B cell (primary cell): ENCODE measurements around the gene MTPN. TPM values are rescaled to one million over a fixed set of nuclear protein-coding genes. Genes with fewer than 3 reads are reported as not detected.
A peak's percentile ranks its signal among the peaks of the same experiment; 100 is the strongest.

Experiments used
- ATAC-seq: fragments of 200-7000 bp; cut with Tn5 transposase; one replicate; pipeline ENCODE4 v1.10.0; 2021; ENCODE audit warnings: low read depth, mild to moderate bottlenecking, moderate number of reproducible peaks, moderate library complexity
- CTCF ChIA-PET: fragments of 350-600 bp; sonication (Branson Sonifier 250); formaldehyde crosslinking; loops from one replicate; lab custom pipeline; 2021; ENCODE audit warnings: antibody characterized with exemption, inconsistent platforms; lab: Charles Lee
- POLR2A ChIA-PET: fragments of 350-600 bp; sonication (Branson Sonifier 250); formaldehyde crosslinking; loops from one replicate; lab custom pipeline; 2021; ENCODE audit warnings: antibody characterized with exemption; lab: Charles Lee
- DNase-seq: peaks from one replicate; pipeline ENCODE4 v3.0.0; 2013
- H2AFZ ChIP-seq: 2 replicates; pipeline ENCODE4 v1.6.1; 2012; ENCODE audit warnings: mild to moderate bottlenecking, low read depth, low read length; ENCODE audit not compliant: insufficient read depth, poor library complexity, severe bottlenecking
- H3K27ac ChIP-seq, 2 donors: 1 replicate in 1 of 2; 2 replicates in 1 of 2; pipeline ENCODE4 v1.5.1; 2012 to 2013; ENCODE audit warnings: low read length in 2 of 2, mild to moderate bottlenecking in 2 of 2, moderate library complexity in 1 of 2
- H3K27me3 ChIP-seq, 4 experiments: fragments of 200-600 bp in 1 of 4; sonication (generic) in 1 of 4; replicated peaks in 1 of 4; 1 replicate in 2 of 4; 2 replicates in 2 of 4; pipeline versions ENCODE4 v1.6.1 to v1.7.0; 2013 to 2016; ENCODE audit warnings: low read length in 3 of 4, mild to moderate bottlenecking in 2 of 4, mixed read lengths in 1 of 4, moderate library complexity in 1 of 4; ENCODE audit not compliant: insufficient read depth in 4 of 4, control insufficient read depth in 3 of 4; ENCODE audit errors: control extremely low read depth in 1 of 4
- H3K36me3 ChIP-seq, 2 experiments: replicated peaks in 1 of 2; 1 replicate in 1 of 2; 2 replicates in 1 of 2; pipeline versions ENCODE4 v1.6.1 to v1.7.1; 2013; ENCODE audit warnings: low read length in 1 of 2; ENCODE audit not compliant: insufficient read depth in 2 of 2, control insufficient read depth in 1 of 2; ENCODE audit errors: control extremely low read depth in 1 of 2, extremely low read depth in 1 of 2
- H3K4me1 ChIP-seq, 2 donors: fragments of 200-600 bp in 1 of 2; sonication (generic) in 1 of 2; 1 replicate in 1 of 2; 2 replicates in 1 of 2; pipeline versions ENCODE4 v1.5.1 to v1.6.1; 2013 to 2017; ENCODE audit warnings: low read length in 2 of 2; ENCODE audit not compliant: control insufficient read depth in 2 of 2, insufficient read depth in 2 of 2
- H3K4me2 ChIP-seq: replicated peaks from 2 replicates; pipeline ENCODE3; 2012; ENCODE audit warnings: mild to moderate bottlenecking, low read depth, low read length; ENCODE audit not compliant: poor library complexity, severe bottlenecking
- H3K4me3 ChIP-seq, 5 experiments: fragments of 200-600 bp in 1 of 5; sonication (generic) in 1 of 5; 1 replicate in 3 of 5; 2 replicates in 2 of 5; pipeline versions ENCODE4 v1.5.1 to v1.7.0; 2011 to 2016; ENCODE audit warnings: low read length in 4 of 5, mild to moderate bottlenecking in 4 of 5, low read depth in 2 of 5, control low read depth in 1 of 5, moderate library complexity in 1 of 5; ENCODE audit not compliant: insufficient read depth in 1 of 5; ENCODE audit errors: control extremely low read depth in 1 of 5, extremely low read depth in 1 of 5
- H3K79me2 ChIP-seq: fragments of 200-600 bp; sonication (generic); one replicate; pipeline ENCODE4 v1.6.0; 2016; ENCODE audit warnings: low read length; ENCODE audit not compliant: control insufficient read depth, insufficient read depth
- H3K9ac ChIP-seq: fragments of 200-600 bp; sonication (generic); 2 replicates; pipeline ENCODE4 v1.6.1; 2017; ENCODE audit warnings: mild to moderate bottlenecking, low read length, moderate library complexity
- H3K9me3 ChIP-seq, 3 donors: one replicate each; pipeline versions ENCODE4 v1.6.1 to v1.7.1; 2013; ENCODE audit warnings: low read length in 2 of 3; ENCODE audit not compliant: control insufficient read depth in 2 of 3, insufficient read depth in 1 of 3; ENCODE audit errors: control extremely low read depth in 1 of 3
- H4K20me1 ChIP-seq: 2 replicates; pipeline ENCODE4 v1.6.0; 2012; ENCODE audit warnings: mild to moderate bottlenecking, low read length; ENCODE audit not compliant: insufficient read depth, control insufficient read depth, poor library complexity, severe bottlenecking
- H3K27ac Mint-ChIP-seq: one replicate; pipeline ENCODE4 v1.8.0; 2021; ENCODE audit warnings: mixed read lengths
- H3K27me3 Mint-ChIP-seq: one replicate; pipeline ENCODE4 v1.8.0; 2021; ENCODE audit warnings: mixed read lengths
- H3K4me1 Mint-ChIP-seq: one replicate; pipeline ENCODE4 v1.8.0; 2021; ENCODE audit warnings: mixed read lengths
- H3K4me3 Mint-ChIP-seq: one replicate; pipeline ENCODE4 v1.8.0; 2021; ENCODE audit warnings: mixed read lengths
- H3K9me3 Mint-ChIP-seq: one replicate; pipeline ENCODE4 v1.8.0; 2022; ENCODE audit warnings: mixed read lengths; ENCODE audit not compliant: insufficient read depth
- EZH2 ChIP-seq: IDR thresholded peaks from 2 replicates; pipeline ENCODE4 v1.6.1; 2012; ENCODE audit warnings: borderline replicate concordance, low read depth, mild to moderate bottlenecking, moderate library complexity, low read length; ENCODE audit not compliant: insufficient read depth, poor library complexity, severe bottlenecking
- WGBS: methylation state at CpG from one replicate; pipeline ENCODE4 v1.1.5; 2013; ENCODE audit warnings: missing lambda C conversion rate; ENCODE audit not compliant: insufficient coverage; 5-methylcytosine and 5-hydroxymethylcytosine counted together
- intact Hi-C: fragments of 100-400 bp; cut with micrococcal nuclease; formaldehyde crosslinking; loops from one replicate; pipeline ENCODE4 v1.10.0; 2022
- polyA plus RNA-seq: library from polyadenylated mRNA; depleted of rRNA; stranded (reverse); fragments of >200 nt; gene quantifications from 2 replicates; pipeline ENCODE4 v1.2.3, GENCODE V29; 2012
- total RNA-seq, 2 donors: library from RNA; stranded (reverse); fragments of 120-200 nt in 1 of 2; gene quantifications; 1 replicate in 1 of 2; 2 replicates in 1 of 2; pipeline versions ENCODE4 v1.2.3 to v1.2.4, GENCODE V29; 2013 to 2022
- TF ChIP-seq, protein P1 (sequence below): fragments of 200-600 bp; IDR thresholded peaks from one replicate; pipeline ENCODE4 v1.8.0; 2022; ENCODE audit warnings: antibody characterized with exemption, mild to moderate bottlenecking

The MTPN gene
- total and polyA plus RNA-seq, 2 donors (not counting 1 experiment from before 2014, with no cell fraction given): 60.5 to 115 TPM

DNA sequence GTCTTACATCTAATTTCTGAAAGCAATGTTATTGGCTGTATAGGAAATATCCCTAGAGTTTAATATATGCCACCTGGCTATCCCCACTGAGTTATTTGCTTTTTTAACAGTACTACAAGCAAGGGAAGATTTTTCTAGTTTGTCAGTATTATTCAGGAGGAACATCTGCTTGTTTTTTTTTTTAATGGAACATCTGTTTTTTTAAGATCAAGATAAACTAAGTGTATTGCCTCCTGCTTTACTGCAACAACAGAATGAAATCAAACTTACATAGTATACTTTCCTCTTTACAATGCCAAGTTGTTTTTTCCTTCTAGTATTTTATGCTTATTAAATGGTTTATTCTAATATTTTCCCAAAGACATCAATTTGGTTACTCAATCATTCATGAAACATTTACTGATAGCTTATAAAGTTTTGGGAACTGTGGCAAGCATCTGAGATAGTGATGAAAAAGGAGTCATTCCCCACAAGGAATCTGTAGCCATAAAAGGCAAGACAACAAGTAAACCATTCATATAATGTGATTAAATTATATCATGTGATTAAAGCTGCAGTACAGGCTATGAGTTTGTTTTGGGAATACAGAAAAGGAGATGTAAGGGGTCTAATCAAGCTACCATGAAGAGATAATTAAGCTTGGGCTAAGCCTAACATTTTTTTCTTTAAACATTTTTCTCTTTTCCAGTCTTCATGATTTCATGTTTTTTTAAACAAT, 17.4 kb downstream of the MTPN start:
- H4K20me1 ChIP-seq: peaks cover 93% of the 10 kb centered on the region

DNA sequence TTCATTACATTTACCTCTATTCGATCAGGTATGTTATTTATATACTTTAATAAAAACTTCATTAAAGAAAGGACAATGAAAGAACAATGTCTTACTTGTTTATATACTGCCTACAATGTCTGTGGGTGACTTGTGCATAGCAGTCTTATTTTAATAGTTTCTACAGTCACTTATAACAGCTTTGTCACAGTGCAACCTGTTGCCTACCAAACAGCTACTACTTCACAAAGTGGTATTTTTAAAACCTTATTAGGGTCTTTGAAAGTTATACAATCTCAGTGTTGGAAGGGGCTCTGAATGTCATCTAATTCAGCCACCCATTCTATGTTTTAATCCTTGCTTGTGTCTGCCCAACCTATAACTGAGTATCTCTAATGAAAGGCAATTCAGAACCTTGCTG, 19.0 kb downstream of the MTPN start:
- no peak overlapping the region for H3K4me3 Mint-ChIP-seq
- peaks cover 80% of the 10 kb centered on the region for H3K4me1 Mint-ChIP-seq
- CTCF ChIA-PET: no interaction called here

More for the DNA sequence above, 17.4 kb downstream of the MTPN start:
- H3K27ac ChIP-seq: peak overlapping the region in 1 of 2 donors; percentile 24
- peaks cover 48 to 83% of the 10 kb centered on the region in 2 donors for H3K4me1 ChIP-seq
- POLR2A ChIA-PET: no interaction called here
- DNase-seq (no peak), ATAC-seq (no peak)
- peak overlapping the region; percentile 30 for H3K4me2 ChIP-seq
- no peak overlapping the region for H3K9ac ChIP-seq
- intact Hi-C loops: loop anchor here (5.0 kb wide), 1 partner anchor 32 kb away; no protein-coding TSS in a partner anchor
- Mint-ChIP-seq H3K9me3 (no peaks in the 10 kb centered on the region), H3K27ac (peak overlapping the region; percentile 21), H3K4me1 (peaks cover 85% of the 10 kb centered on the region), H3K27me3 (no peaks in the 10 kb centered on the region), H3K4me3 (no peak overlapping the region)
- no peak for TF ChIP-seq EZH2
- TF ChIP-seq, protein P1, sequence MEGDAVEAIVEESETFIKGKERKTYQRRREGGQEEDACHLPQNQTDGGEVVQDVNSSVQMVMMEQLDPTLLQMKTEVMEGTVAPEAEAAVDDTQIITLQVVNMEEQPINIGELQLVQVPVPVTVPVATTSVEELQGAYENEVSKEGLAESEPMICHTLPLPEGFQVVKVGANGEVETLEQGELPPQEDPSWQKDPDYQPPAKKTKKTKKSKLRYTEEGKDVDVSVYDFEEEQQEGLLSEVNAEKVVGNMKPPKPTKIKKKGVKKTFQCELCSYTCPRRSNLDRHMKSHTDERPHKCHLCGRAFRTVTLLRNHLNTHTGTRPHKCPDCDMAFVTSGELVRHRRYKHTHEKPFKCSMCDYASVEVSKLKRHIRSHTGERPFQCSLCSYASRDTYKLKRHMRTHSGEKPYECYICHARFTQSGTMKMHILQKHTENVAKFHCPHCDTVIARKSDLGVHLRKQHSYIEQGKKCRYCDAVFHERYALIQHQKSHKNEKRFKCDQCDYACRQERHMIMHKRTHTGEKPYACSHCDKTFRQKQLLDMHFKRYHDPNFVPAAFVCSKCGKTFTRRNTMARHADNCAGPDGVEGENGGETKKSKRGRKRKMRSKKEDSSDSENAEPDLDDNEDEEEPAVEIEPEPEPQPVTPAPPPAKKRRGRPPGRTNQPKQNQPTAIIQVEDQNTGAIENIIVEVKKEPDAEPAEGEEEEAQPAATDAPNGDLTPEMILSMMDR: no peak
- CTCF ChIA-PET: interaction anchor here (1.6 kb wide), 1 partner anchor 14 kb away, joined by 3 read pairs; no protein-coding TSS in a partner anchor
- peaks cover 6 to 38% of the 10 kb centered on the region in 2 experiments for H3K36me3 ChIP-seq
- no peaks in the 10 kb centered on the region for H3K27me3 ChIP-seq
- H3K79me2 ChIP-seq: peaks cover 99% of the 10 kb centered on the region
- no peak overlapping the region for H2AFZ ChIP-seq
- H3K4me3 ChIP-seq: no peak overlapping the region
- no peaks in the 10 kb centered on the region for H3K9me3 ChIP-seq

More for the DNA sequence above, 19.0 kb downstream of the MTPN start:
- ATAC-seq (no peak), DNase-seq (no peak)
- Histone ChIP-seq H3K79me2 (peaks cover 99% of the 10 kb centered on the region), H3K4me3 (no peak overlapping the region), H3K4me2 (peak overlapping the region; percentile 12), H3K9me3 (no peaks in the 10 kb centered on the region), H4K20me1 (peaks cover 93% of the 10 kb centered on the region), H2AFZ (no peak overlapping the region), H3K9ac (no peak overlapping the region), H3K27ac (peak overlapping the region in 1 of 2 donors; percentile 57), H3K27me3 (no peaks in the 10 kb centered on the region), H3K36me3 (peaks cover 6 to 37% of the 10 kb centered on the region in 2 experiments), H3K4me1 (peaks cover 38 to 74% of the 10 kb centered on the region in 2 donors)
- intact Hi-C loops: loop anchor here (5.0 kb wide), 1 partner anchor 34 kb away; no protein-coding TSS in a partner anchor
- Mint-ChIP-seq H3K27me3 (no peaks in the 10 kb centered on the region), H3K9me3 (no peaks in the 10 kb centered on the region), H3K27ac (no peak overlapping the region)
- TF ChIP-seq, protein P1: no peak
- TF ChIP-seq EZH2: no peak
- no CpG with 5 or more reads among the region's 1 CpG for WGBS
- POLR2A ChIA-PET: no interaction called here
